Esophagus muscularis mucosa (tissue), 4 donors: Measurements from ENCODE around the gene WDR49.

Source experiments
- EP300 ChIP-seq: sonication (generic); formaldehyde crosslinking; IDR thresholded peaks from one replicate; pipeline ENCODE4 v1.6.1; 2017; ENCODE audit warnings: antibody characterized with exemption
- POLR2A ChIP-seq: fragments of 450-650 bp; IDR thresholded peaks from one replicate; pipeline ENCODE4 v1.6.1; 2017; ENCODE audit warnings: antibody characterized with exemption, moderate library complexity, mild to moderate bottlenecking, low read depth
- POLR2AphosphoS5 ChIP-seq, 2 donors: sonication (generic); formaldehyde crosslinking; IDR thresholded peaks; one replicate each; pipeline ENCODE4 v1.6.1; 2017; ENCODE audit warnings: antibody characterized with exemption in 2 of 2
- TF ChIP-seq, protein P1 (sequence below), 3 experiments: fragments of 200-600 bp in 2 of 3; fragments of 450-650 bp in 1 of 3; sonication (generic) in 2 of 3; IDR thresholded peaks; one replicate each; pipeline ENCODE4 v1.5.1; 2017 to 2019; ENCODE audit warnings: antibody characterized with exemption in 3 of 3, mild to moderate bottlenecking in 2 of 3, moderate library complexity in 1 of 3

GRCh38 chr3:167469381-167469780 lies 184.4 kb downstream of the WDR49 start:
- TF ChIP-seq, protein P1, sequence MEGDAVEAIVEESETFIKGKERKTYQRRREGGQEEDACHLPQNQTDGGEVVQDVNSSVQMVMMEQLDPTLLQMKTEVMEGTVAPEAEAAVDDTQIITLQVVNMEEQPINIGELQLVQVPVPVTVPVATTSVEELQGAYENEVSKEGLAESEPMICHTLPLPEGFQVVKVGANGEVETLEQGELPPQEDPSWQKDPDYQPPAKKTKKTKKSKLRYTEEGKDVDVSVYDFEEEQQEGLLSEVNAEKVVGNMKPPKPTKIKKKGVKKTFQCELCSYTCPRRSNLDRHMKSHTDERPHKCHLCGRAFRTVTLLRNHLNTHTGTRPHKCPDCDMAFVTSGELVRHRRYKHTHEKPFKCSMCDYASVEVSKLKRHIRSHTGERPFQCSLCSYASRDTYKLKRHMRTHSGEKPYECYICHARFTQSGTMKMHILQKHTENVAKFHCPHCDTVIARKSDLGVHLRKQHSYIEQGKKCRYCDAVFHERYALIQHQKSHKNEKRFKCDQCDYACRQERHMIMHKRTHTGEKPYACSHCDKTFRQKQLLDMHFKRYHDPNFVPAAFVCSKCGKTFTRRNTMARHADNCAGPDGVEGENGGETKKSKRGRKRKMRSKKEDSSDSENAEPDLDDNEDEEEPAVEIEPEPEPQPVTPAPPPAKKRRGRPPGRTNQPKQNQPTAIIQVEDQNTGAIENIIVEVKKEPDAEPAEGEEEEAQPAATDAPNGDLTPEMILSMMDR (IDR thresholded peaks at IDR 0.05): no peak
- TF ChIP-seq EP300: no peak
- TF ChIP-seq POLR2A: no peak
- no peak for TF ChIP-seq POLR2AphosphoS5 (IDR thresholded peaks at IDR 0.05)
